ENCODE data around the gene THSD4. TPM values are rescaled to one million over a fixed set of nuclear protein-coding genes. Genes with fewer than 3 reads are reported as not detected.
A peak's percentile ranks its signal among the peaks of the same experiment; 100 is the strongest.

THSD4 gene
- total RNA-seq, 1 donor from 2014 or later, result 2.7 TPM

- DNase-seq (ENCODE audit: low read depth), result no peak
Observed at GRCh38 chr15:71798641-71799040, 683.4 kb downstream of the THSD4 start.

GRCh38 chr15:71800190-71800589 lies 684.9 kb downstream of the THSD4 start:
- no peak for DNase-seq (ENCODE audit: low read depth)

GRCh38 chr15:71800835-71801745 lies 685.8 kb downstream of the THSD4 start:
- peak; percentile 82 for DNase-seq (ENCODE audit: low read depth)

- no peak for DNase-seq (ENCODE audit: low read depth)
Observed at GRCh38 chr15:71801935-71802655, 686.8 kb downstream of the THSD4 start.

- DNase-seq (ENCODE audit: low read depth), result no peak
Observed at GRCh38 chr15:71802770-71803169, 687.5 kb downstream of the THSD4 start.

GRCh38 chr15:71804226-71804625 lies 689.0 kb downstream of the THSD4 start:
- DNase-seq (ENCODE audit: low read depth), result peak; percentile 67

- DNase-seq (ENCODE audit: low read depth), result no peak
Observed at GRCh38 chr15:71804695-71805470, 689.6 kb downstream of the THSD4 start.

GRCh38 chr15:71806452-71806931 lies 691.2 kb downstream of the THSD4 start:
- peak; percentile 56 for DNase-seq (ENCODE audit: low read depth)

GRCh38 chr15:71807125-71807629 lies 691.9 kb downstream of the THSD4 start:
- no peak for DNase-seq (ENCODE audit: low read depth)

- peak; percentile 75 for DNase-seq (ENCODE audit: low read depth)
Observed at GRCh38 chr15:71807691-71808091, 692.4 kb downstream of the THSD4 start.

GRCh38 chr15:71808311-71809020 lies 693.2 kb downstream of the THSD4 start:
- no peak for DNase-seq (ENCODE audit: low read depth)

- DNase-seq (ENCODE audit: low read depth), result no peak
Observed at GRCh38 chr15:71809346-71809745, 694.1 kb downstream of the THSD4 start.

- DNase-seq (ENCODE audit: low read depth), result no peak
Observed at GRCh38 chr15:71810256-71811035, 695.2 kb downstream of the THSD4 start, which contains the start of gene NR2E3. Gene NR2E3, plus strand, starts transcription at chr15:71810554. Its CDS starts 190 bp downstream, at chr15:71810744.

GRCh38 chr15:71811036-71811736 lies 695.9 kb downstream of the THSD4 start:
- DNase-seq (ENCODE audit: low read depth), result no peak

GRCh38 chr15:71811752-71812735 lies 696.8 kb downstream of the THSD4 start:
- DNase-seq (ENCODE audit: low read depth), result peak; percentile 36

- DNase-seq (ENCODE audit: low read depth), result peak; percentile 55
Observed at GRCh38 chr15:71812966-71813722, 697.9 kb downstream of the THSD4 start.
